ENCODE results near the gene SNAPC5. TPM values are rescaled to one million over a fixed set of nuclear protein-coding genes. Genes with fewer than 3 reads are reported as not detected.
A peak's percentile ranks its signal among the peaks of the same experiment; 100 is the strongest.

SNAPC5 gene
- total and polyA plus RNA-seq, 3 experiments from 2014 or later: 46.9 to 63.6 (median 55.5) TPM

DNA sequence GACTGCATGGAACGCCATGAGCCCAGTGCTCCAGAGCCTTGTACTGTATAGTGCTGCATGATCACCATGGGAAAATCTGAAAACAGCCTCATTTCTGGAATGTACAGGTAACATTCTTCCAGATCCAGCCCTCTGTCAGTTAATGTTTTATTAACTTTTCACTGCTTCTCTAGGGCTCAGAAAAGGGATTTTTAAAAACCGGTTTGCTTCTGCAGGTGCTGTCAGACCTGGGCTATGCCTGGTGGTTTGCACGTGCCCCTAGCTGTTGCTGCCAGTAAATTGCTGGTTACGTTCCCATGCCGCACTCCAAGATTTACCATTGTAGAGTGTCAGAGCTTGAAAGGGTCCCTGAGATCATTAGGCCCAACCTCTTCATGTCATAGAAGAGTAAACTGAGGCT, 9.0 kb downstream of the SNAPC5 start:
- H3K36me3 ChIP-seq (ENCODE audit: insufficient read depth, low read length): peaks cover 34% of the 10 kb centered on the region
- no peak overlapping the region for H3K4me3 ChIP-seq (ENCODE audit: low read length)
- H3K27ac Mint-ChIP-seq: peak overlapping the region in 2 of 8 donors; percentile 12 to 37
- no peaks in the 10 kb centered on the region for H3K9me3 ChIP-seq (ENCODE audit: low read length)
- CTCF ChIA-PET: interaction anchor here (2.7 kb wide), 1 partner anchor 9 kb away, joined by 14 read pairs; the partner anchor contains the start of gene SNAPC5
- no peaks in the 10 kb centered on the region for H3K27me3 Mint-ChIP-seq
- H3K9me3 Mint-ChIP-seq: no peaks in the 10 kb centered on the region
- H3K4me1 ChIP-seq (ENCODE audit: insufficient read depth, low read length): no peaks in the 10 kb centered on the region
- no peak for DNase-seq
- H3K4me3 Mint-ChIP-seq: no peak overlapping the region
- H3K36me3 Mint-ChIP-seq: peaks cover 3 to 91% (median 14%) of the 10 kb centered on the region in 3 donors
- no peak overlapping the region for H3K27ac ChIP-seq (ENCODE audit: low read depth, low read length)
- H3K27me3 ChIP-seq (ENCODE audit: insufficient read depth, low read length, poor library complexity, severe bottlenecking): no peaks in the 10 kb centered on the region
- POLR2A ChIA-PET: no interaction called here
- H3K4me1 Mint-ChIP-seq: peaks cover 2 to 16% (median 4%) of the 10 kb centered on the region in 3 donors

DNA sequence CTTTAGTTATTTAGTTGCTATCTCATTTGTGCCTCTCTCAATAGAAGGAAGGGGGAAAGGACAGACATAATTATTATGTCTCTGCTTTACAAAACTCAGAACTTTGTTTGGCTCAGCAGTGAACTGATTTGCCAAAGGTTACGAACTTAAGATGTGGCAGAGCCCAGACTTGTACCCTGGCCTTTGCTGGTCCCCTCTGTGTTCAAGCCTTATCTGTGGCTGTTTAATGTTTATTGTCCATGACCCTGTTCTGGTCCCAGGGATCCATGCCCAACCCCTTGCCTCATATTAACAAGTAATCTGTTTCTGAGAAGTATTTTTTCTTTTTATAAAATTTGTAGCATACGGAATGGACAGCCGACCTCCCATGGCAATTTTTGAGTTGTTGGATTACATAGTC, 10.7 kb downstream of the SNAPC5 start:
- H3K27ac ChIP-seq (ENCODE audit: low read depth, low read length): no peak overlapping the region
- DNase-seq: no peak
- no peaks in the 10 kb centered on the region for H3K4me1 ChIP-seq (ENCODE audit: insufficient read depth, low read length)
- peaks cover 0 to 2% of the 10 kb centered on the region in 2 donors for H3K27me3 Mint-ChIP-seq
- ChIA-PET CTCF (interaction anchor here (0.9 kb wide), 1 partner anchor 10 kb away, joined by 3 read pairs; the partner anchor contains the start of gene SNAPC5), POLR2A (no interaction called here)
- peaks cover 29% of the 10 kb centered on the region for H3K36me3 ChIP-seq (ENCODE audit: insufficient read depth, low read length)
- no peak overlapping the region for H3K4me3 Mint-ChIP-seq
- H3K4me3 ChIP-seq (ENCODE audit: low read length): no peak overlapping the region
- H3K9me3 ChIP-seq (ENCODE audit: low read length): no peaks in the 10 kb centered on the region
- H3K27me3 ChIP-seq (ENCODE audit: insufficient read depth, low read length, poor library complexity, severe bottlenecking): no peaks in the 10 kb centered on the region
- H3K36me3 Mint-ChIP-seq: peaks cover 3 to 91% (median 21%) of the 10 kb centered on the region in 3 donors
- peaks cover 2 to 19% (median 7%) of the 10 kb centered on the region in 3 donors for H3K4me1 Mint-ChIP-seq
- H3K27ac Mint-ChIP-seq: peak overlapping the region in 2 of 8 donors; percentile 7 to 29
- no peaks in the 10 kb centered on the region for H3K9me3 Mint-ChIP-seq

DNA sequence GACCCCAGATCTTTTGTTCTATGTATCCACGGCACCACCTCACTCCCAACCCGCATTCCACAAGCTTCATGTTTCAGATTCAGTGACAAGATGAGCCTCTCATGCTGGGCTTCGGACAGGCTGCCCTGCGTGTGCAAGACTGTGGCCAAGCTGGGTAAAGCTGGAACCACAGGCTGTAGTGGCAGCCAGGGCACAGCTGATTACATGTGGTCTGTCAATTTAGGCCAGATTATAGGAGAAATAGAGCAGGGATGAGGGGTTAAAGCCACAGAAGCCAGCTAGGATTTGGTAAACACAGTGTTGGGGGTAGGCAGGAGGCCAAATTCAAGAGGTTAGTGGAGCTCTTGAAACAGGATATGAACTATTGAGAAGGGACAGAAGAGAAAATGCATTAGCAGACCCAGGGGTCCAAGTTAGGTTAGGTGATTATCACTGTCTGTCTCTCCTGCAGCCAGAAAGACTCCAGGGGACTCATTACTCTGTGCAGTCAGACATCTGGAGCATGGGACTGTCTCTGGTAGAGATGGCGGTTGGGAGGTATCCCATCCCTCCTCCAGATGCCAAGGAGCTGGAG, 12.9 kb downstream of the SNAPC5 start:
- Mint-ChIP-seq H3K4me3 (no peak overlapping the region), H3K4me1 (peaks cover 2 to 13% (median 7%) of the 10 kb centered on the region in 3 donors), H3K9me3 (no peaks in the 10 kb centered on the region), H3K36me3 (peaks cover 3 to 84% (median 24%) of the 10 kb centered on the region in 3 donors), H3K27ac (peak overlapping the region in 5 of 8 donors; percentile 53 to 93 (median 61)), H3K27me3 (peaks cover 0 to 2% of the 10 kb centered on the region in 2 donors)
- Histone ChIP-seq H3K27me3 (ENCODE audit: insufficient read depth, low read length, poor library complexity, severe bottlenecking) (no peaks in the 10 kb centered on the region), H3K4me3 (ENCODE audit: low read length) (no peak overlapping the region), H3K9me3 (ENCODE audit: low read length) (no peaks in the 10 kb centered on the region), H3K36me3 (ENCODE audit: insufficient read depth, low read length) (peaks cover 28% of the 10 kb centered on the region), H3K27ac (ENCODE audit: low read depth, low read length) (no peak overlapping the region), H3K4me1 (ENCODE audit: insufficient read depth, low read length) (no peaks in the 10 kb centered on the region)
- ChIA-PET POLR2A (no interaction called here), CTCF (interaction anchor here (1.1 to 2.0 kb wide), 3 partner anchors 13 to 616 kb away, joined by 3 to 7 read pairs (median 6); partner anchors contain the start of genes RAB11A and SNAPC5)
- DNase-seq: no peak

DNA sequence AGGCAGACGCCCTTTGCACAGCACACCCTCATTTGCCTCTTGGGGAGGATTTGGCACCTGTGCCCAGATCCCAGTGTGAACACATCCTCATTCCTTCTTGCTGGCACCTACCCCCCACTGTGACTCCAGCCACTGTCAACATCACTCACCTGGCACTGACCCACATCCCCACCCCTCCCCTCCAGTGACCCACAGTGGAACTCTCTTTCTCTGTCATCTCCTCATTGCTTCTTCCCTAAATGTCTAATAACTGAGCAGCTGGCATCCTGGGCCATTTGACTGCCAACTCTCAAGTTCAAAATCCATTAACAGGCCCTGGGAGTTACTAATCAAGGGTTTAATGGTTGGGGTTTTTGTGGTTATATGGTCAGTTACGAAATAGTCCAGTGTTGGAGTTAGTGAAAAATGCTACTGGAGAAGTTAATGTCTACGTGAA, 14.4 kb downstream of the SNAPC5 start:
- POLR2A ChIA-PET: no interaction called here
- peaks cover 0 to 2% of the 10 kb centered on the region in 2 donors for H3K27me3 Mint-ChIP-seq

DNA sequence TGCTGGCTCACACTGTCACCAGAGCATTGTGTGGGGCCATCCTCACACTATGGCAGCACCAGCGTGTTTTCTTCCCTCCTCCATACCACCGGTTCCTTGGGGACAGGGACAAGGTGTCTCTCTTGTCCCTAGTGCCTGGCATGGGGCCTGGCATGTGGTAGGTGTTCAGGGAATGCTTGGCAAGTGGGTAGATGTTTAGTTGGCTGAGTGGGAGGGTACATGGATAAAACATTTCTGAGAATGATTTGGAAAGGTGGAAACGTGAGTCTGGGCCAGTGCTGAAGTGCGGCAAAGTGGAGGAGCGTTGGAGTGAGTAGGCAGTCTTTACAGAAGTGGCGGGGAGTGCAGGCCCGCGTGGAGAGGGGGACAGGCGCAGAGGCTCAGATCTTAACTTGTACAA, 15.0 kb downstream of the SNAPC5 start:
- H3K9me3 ChIP-seq (ENCODE audit: low read length): no peaks in the 10 kb centered on the region
- peaks cover 2 to 13% (median 9%) of the 10 kb centered on the region in 3 donors for H3K4me1 Mint-ChIP-seq
- peaks cover 3 to 68% (median 21%) of the 10 kb centered on the region in 3 donors for H3K36me3 Mint-ChIP-seq
- peaks cover 0 to 2% of the 10 kb centered on the region in 2 donors for H3K27me3 Mint-ChIP-seq
- H3K36me3 ChIP-seq (ENCODE audit: insufficient read depth, low read length): peaks cover 13% of the 10 kb centered on the region
- POLR2A ChIA-PET: no interaction called here
- CTCF ChIA-PET: no interaction called here
- H3K9me3 Mint-ChIP-seq: no peaks in the 10 kb centered on the region
- no peak overlapping the region for H3K4me3 ChIP-seq (ENCODE audit: low read length)
- H3K27ac Mint-ChIP-seq: peak overlapping the region in 6 of 8 donors; percentile 29 to 88 (median 65)
- H3K4me3 Mint-ChIP-seq: no peak overlapping the region
- no peaks in the 10 kb centered on the region for H3K27me3 ChIP-seq (ENCODE audit: insufficient read depth, low read length, poor library complexity, severe bottlenecking)
- no peak for DNase-seq
- no peaks in the 10 kb centered on the region for H3K4me1 ChIP-seq (ENCODE audit: insufficient read depth, low read length)
- H3K27ac ChIP-seq (ENCODE audit: low read depth, low read length): no peak overlapping the region

More for the DNA sequence above, 14.4 kb downstream of the SNAPC5 start:
- no peak overlapping the region for H3K4me3 ChIP-seq (ENCODE audit: low read length)
- H3K4me1 ChIP-seq (ENCODE audit: insufficient read depth, low read length): no peaks in the 10 kb centered on the region
- peaks cover 2 to 13% (median 9%) of the 10 kb centered on the region in 3 donors for H3K4me1 Mint-ChIP-seq
- H3K9me3 ChIP-seq (ENCODE audit: low read length): no peaks in the 10 kb centered on the region
- H3K27ac Mint-ChIP-seq: peak overlapping the region in 2 of 8 donors; percentile 14 to 72
- CTCF ChIA-PET: no interaction called here
- H3K4me3 Mint-ChIP-seq: no peak overlapping the region
- H3K27ac ChIP-seq (ENCODE audit: low read depth, low read length): no peak overlapping the region
- H3K27me3 ChIP-seq (ENCODE audit: insufficient read depth, low read length, poor library complexity, severe bottlenecking): no peaks in the 10 kb centered on the region
- no peak for DNase-seq
- peaks cover 3 to 74% (median 21%) of the 10 kb centered on the region in 3 donors for H3K36me3 Mint-ChIP-seq
- no peaks in the 10 kb centered on the region for H3K9me3 Mint-ChIP-seq
- H3K36me3 ChIP-seq (ENCODE audit: insufficient read depth, low read length): peaks cover 19% of the 10 kb centered on the region

DNA sequence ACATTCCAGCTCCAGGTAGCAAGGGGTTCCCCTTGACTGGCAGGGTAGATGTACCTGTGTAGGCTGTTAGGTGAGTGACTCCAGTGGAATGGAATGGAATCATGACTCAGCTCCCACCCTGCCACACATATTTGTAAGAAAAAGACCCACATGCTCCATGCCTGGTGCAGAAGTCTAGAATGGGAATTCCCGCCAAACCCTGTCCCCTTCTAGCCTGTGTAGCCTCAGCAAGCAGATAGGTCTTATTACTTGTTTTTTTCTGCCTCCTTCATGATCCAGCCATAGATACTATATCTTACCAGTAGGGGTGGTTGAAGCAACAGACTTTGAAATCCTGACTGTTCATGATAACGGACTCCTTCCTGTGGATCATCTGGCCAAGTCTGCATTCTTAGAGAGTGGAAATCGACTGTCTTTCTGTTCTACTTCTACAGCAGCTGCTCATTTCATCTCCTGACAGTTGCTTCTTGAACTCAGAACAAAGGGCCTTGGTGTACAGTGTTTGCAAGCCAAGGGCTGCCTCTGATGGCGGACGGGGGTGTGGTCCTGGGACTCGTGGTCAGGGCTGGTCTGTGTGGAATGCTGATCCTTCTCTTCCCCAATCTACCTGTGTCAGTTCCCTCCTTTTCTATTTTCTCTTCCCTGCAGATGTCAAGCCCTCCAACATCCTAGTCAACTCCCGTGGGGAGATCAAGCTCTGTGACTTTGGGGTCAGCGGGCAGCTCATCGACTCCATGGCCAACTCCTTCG, 16.3 kb downstream of the SNAPC5 start:
- peaks cover 6 to 13% (median 11%) of the 10 kb centered on the region in 3 donors for H3K4me1 Mint-ChIP-seq
- CTCF ChIA-PET: interaction anchor here (1.3 kb wide), 1 partner anchor 17 kb away, joined by 5 read pairs; the partner anchor contains the start of gene SNAPC5

DNA sequence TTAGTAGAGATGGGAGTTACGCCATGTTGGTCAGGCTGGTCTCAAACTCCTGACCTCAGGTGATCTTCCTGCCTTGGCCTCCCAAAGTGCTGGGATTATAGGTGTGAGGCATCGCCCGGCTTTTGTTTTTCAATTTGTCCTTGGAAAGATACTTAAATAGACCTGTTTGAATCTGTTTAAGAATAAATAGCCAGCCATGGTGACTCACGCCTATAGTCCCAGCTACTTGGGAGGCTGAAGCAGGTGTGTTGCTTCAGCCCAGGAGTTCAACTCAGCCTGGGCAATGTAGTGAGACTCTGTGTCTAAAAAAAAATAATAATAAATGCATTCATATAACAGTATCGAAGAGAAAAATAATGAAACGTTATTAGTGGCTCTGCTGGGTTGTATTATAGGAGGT, 17.3 kb downstream of the SNAPC5 start:
- ChIA-PET POLR2A (no interaction called here), CTCF (no interaction called here)
- Histone ChIP-seq H3K27me3 (ENCODE audit: insufficient read depth, low read length, poor library complexity, severe bottlenecking) (no peaks in the 10 kb centered on the region), H3K27ac (ENCODE audit: low read depth, low read length) (no peak overlapping the region), H3K9me3 (ENCODE audit: low read length) (no peaks in the 10 kb centered on the region), H3K36me3 (ENCODE audit: insufficient read depth, low read length) (peaks cover 8% of the 10 kb centered on the region), H3K4me1 (ENCODE audit: insufficient read depth, low read length) (no peaks in the 10 kb centered on the region), H3K4me3 (ENCODE audit: low read length) (no peak overlapping the region)
- Mint-ChIP-seq H3K36me3 (peaks cover 3 to 49% (median 21%) of the 10 kb centered on the region in 3 donors), H3K27me3 (peaks cover 0 to 2% of the 10 kb centered on the region in 2 donors), H3K9me3 (no peaks in the 10 kb centered on the region), H3K27ac (peak overlapping the region in 3 of 8 donors; percentile 19 to 63 (median 30)), H3K4me1 (peaks cover 12 to 19% (median 15%) of the 10 kb centered on the region in 3 donors), H3K4me3 (no peak overlapping the region)
- DNase-seq: no peak

More for the DNA sequence above, 16.3 kb downstream of the SNAPC5 start:
- Histone ChIP-seq H3K27me3 (ENCODE audit: insufficient read depth, low read length, poor library complexity, severe bottlenecking) (no peaks in the 10 kb centered on the region), H3K4me1 (ENCODE audit: insufficient read depth, low read length) (no peaks in the 10 kb centered on the region), H3K36me3 (ENCODE audit: insufficient read depth, low read length) (peaks cover 8% of the 10 kb centered on the region), H3K9me3 (ENCODE audit: low read length) (no peaks in the 10 kb centered on the region), H3K4me3 (ENCODE audit: low read length) (no peak overlapping the region), H3K27ac (ENCODE audit: low read depth, low read length) (no peak overlapping the region)
- H3K4me3 Mint-ChIP-seq: peak overlapping the region in 1 of 7 donors; percentile 19
- H3K9me3 Mint-ChIP-seq: no peaks in the 10 kb centered on the region
- H3K27ac Mint-ChIP-seq: peak overlapping the region in 7 of 8 donors; percentile 6 to 79 (median 47)
- no peak for DNase-seq
- H3K27me3 Mint-ChIP-seq: peaks cover 0 to 2% of the 10 kb centered on the region in 2 donors
- H3K36me3 Mint-ChIP-seq: peaks cover 3 to 55% (median 21%) of the 10 kb centered on the region in 3 donors
- POLR2A ChIA-PET: interaction anchor here (1.0 kb wide), 1 partner anchor 17 kb away, joined by 3 read pairs; no protein-coding TSS in a partner anchor
